Ishikawa (cell line): ENCODE results near the gene LRGUK.

ENCODE experiments used
- CEBPB ChIP-seq: IDR thresholded peaks from 2 replicates; pipeline ENCODE4 v1.6.1; 2012
- EGR1 ChIP-seq: IDR thresholded peaks from 2 replicates; pipeline ENCODE4 v1.6.1; 2012
- TCF12 ChIP-seq: IDR thresholded peaks from 2 replicates; pipeline ENCODE4 v1.6.1; 2012; ENCODE audit warnings: low read depth
- TEAD4 ChIP-seq: IDR thresholded peaks from 2 replicates; pipeline ENCODE4 v1.6.1; 2012
- YY1 ChIP-seq: IDR thresholded peaks from 2 replicates; pipeline ENCODE4 v1.6.1; 2012; ENCODE audit warnings: low read depth
- ZBTB7A ChIP-seq: IDR thresholded peaks from 2 replicates; pipeline ENCODE4 v1.6.1; 2012; ENCODE audit warnings: low read depth
- TF ChIP-seq, protein P1 (sequence below): IDR thresholded peaks from 2 replicates; pipeline ENCODE4 v1.6.1; 2012
- TF ChIP-seq, protein P2 (sequence below): IDR thresholded peaks from 2 replicates; pipeline ENCODE4 v1.6.1; 2012

DNA sequence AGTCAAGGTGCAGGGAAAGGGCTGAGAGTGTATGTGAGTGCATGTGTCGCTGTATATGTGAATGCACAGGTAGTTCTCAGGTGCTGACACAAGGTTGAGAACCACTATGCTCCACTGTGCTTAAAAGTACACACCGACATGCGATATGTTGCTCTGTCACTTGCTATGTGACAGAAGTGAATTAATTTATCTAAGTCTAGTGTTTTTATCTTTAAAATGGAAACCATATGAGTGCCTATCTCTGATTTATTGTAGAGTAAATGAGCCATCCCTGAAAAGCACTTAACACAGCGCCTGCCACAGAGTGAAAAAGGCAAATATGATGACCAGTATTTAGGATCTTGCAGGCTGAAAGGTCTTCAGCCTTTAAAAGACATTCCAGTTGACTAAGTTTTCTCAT is 184.7 kb downstream of the LRGUK start:
- TF ChIP-seq, protein P1, sequence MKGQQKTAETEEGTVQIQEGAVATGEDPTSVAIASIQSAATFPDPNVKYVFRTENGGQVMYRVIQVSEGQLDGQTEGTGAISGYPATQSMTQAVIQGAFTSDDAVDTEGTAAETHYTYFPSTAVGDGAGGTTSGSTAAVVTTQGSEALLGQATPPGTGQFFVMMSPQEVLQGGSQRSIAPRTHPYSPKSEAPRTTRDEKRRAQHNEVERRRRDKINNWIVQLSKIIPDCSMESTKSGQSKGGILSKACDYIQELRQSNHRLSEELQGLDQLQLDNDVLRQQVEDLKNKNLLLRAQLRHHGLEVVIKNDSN = no peak
- TF ChIP-seq YY1 = no peak
- TF ChIP-seq ZBTB7A = no peak
- no peak for TF ChIP-seq TCF12
- TF ChIP-seq, protein P2, sequence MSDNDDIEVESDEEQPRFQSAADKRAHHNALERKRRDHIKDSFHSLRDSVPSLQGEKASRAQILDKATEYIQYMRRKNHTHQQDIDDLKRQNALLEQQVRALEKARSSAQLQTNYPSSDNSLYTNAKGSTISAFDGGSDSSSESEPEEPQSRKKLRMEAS = no peak
- TF ChIP-seq CEBPB = no peak
- TF ChIP-seq EGR1 = no peak
- TF ChIP-seq TEAD4 = no peak
